GM10266 (cell line): ENCODE measurements around the gene CCNF.
A peak's percentile ranks its signal among the peaks of the same experiment; 100 is the strongest.
"Not testable (repeated sequence)": the region's sequence is repeated elsewhere in the genome, so short reads cannot be mapped to it uniquely, and the experiment has no call there.

Source experiments
- DNase-seq: peaks from one replicate; pipeline ENCODE4 v3.0.0; 2012; ENCODE audit errors: extremely low spot score
- CTCF ChIP-seq: IDR thresholded peaks from 2 replicates; pipeline ENCODE4 v1.5.1; 2012; ENCODE audit warnings: mild to moderate bottlenecking, low read depth; ENCODE audit not compliant: control insufficient read depth, insufficient read depth; ENCODE audit errors: missing control alignments

Gene CCNF

GRCh38 chr16:2473999-2474876 is 45.0 kb downstream of the CCNF start:
- peak; percentile 87 for DNase-seq
- peak; percentile 77 for TF ChIP-seq CTCF

GRCh38 chr16:2474877-2475412 is 45.7 kb downstream of the CCNF start, which contains the start of gene TBC1D24:
Gene TBC1D24, plus strand, starts transcription at chr16:2475127. Its CDS starts 21,022 bp downstream, at chr16:2496149.
- peak; percentile 100 for DNase-seq
- TF ChIP-seq CTCF, result no peak

- DNase-seq, result peak; percentile 67
- no peak for TF ChIP-seq CTCF
These were observed 46.4 kb downstream of the CCNF start for GRCh38 chr16:2475413-2476344.

- DNase-seq, result no peak
- TF ChIP-seq CTCF, result no peak
These were observed 47.1 kb downstream of the CCNF start for GRCh38 chr16:2476345-2476720.

GRCh38 chr16:2476741-2477140 is 47.5 kb downstream of the CCNF start:
- no peak for TF ChIP-seq CTCF
- DNase-seq, result no peak

GRCh38 chr16:2477327-2477726 is 48.1 kb downstream of the CCNF start:
- no peak for DNase-seq
- TF ChIP-seq CTCF, result no peak

- no peak for DNase-seq
- no peak for TF ChIP-seq CTCF
These were observed 49.0 kb downstream of the CCNF start for GRCh38 chr16:2478279-2478678.

- DNase-seq, result not testable (repeated sequence)
These were observed 50.7 kb downstream of the CCNF start for GRCh38 chr16:2479996-2480395.
